H9 (cell line): ENCODE measurements around the gene NOC3L. TPM values are rescaled to one million over a fixed set of nuclear protein-coding genes. Genes with fewer than 3 reads are reported as not detected.

Experiments used
- DNase-seq: peaks from one replicate; pipeline ENCODE4 v3.0.0-alpha.2; 2017
- H2AFZ ChIP-seq: one replicate; pipeline ENCODE4 v1.6.1; 2013; ENCODE audit warnings: mild to moderate bottlenecking, low read length, control low read depth, moderate library complexity
- H2AK5ac ChIP-seq: 2 replicates; pipeline ENCODE4 v1.6.1; 2013; ENCODE audit warnings: low read length, control low read depth, mixed read lengths; ENCODE audit not compliant: insufficient read length
- H2BK120ac ChIP-seq: one replicate; pipeline ENCODE4 v1.6.1; 2013; ENCODE audit warnings: low read depth, mild to moderate bottlenecking, low read length, control low read depth, inconsistent platforms; ENCODE audit not compliant: poor library complexity, severe bottlenecking
- H2BK12ac ChIP-seq: 2 replicates; pipeline ENCODE4 v1.6.1; 2013; ENCODE audit warnings: low read length, control low read depth, mixed read lengths, low read depth; ENCODE audit not compliant: insufficient read length
- H2BK15ac ChIP-seq: 2 replicates; pipeline ENCODE4 v1.6.1; 2013; ENCODE audit warnings: low read depth, low read length, control low read depth
- H2BK20ac ChIP-seq: one replicate; pipeline ENCODE4 v1.6.1; 2013; ENCODE audit warnings: low read depth, mild to moderate bottlenecking, low read length, control low read depth, inconsistent platforms; ENCODE audit not compliant: poor library complexity, severe bottlenecking
- H2BK5ac ChIP-seq: 2 replicates; pipeline ENCODE4 v1.6.1; 2013; ENCODE audit warnings: low read length, control low read depth, mixed read lengths; ENCODE audit not compliant: insufficient read length
- H3K14ac ChIP-seq: 2 replicates; pipeline ENCODE4 v1.6.1; 2013; ENCODE audit warnings: low read length, control low read depth; ENCODE audit not compliant: insufficient read depth
- H3K18ac ChIP-seq: 2 replicates; pipeline ENCODE4 v1.6.1; 2013; ENCODE audit warnings: low read depth, mild to moderate bottlenecking, mixed read lengths, low read length, control low read depth; ENCODE audit not compliant: insufficient read length
- H3K23ac ChIP-seq: 2 replicates; pipeline ENCODE4 v1.6.1; 2013; ENCODE audit warnings: low read length, control low read depth, mixed read lengths, low read depth; ENCODE audit not compliant: insufficient read length
- H3K23me2 ChIP-seq: 2 replicates; pipeline ENCODE4 v1.6.1; 2013; ENCODE audit warnings: low read depth, mild to moderate bottlenecking, mixed read lengths, low read length, control low read depth; ENCODE audit not compliant: insufficient read length, poor library complexity, severe bottlenecking
- H3K27ac ChIP-seq: 2 replicates; pipeline ENCODE4 v1.5.1; 2013; ENCODE audit warnings: low read length, control low read depth, mixed read lengths, low read depth; ENCODE audit not compliant: insufficient read length
- H3K27me3 ChIP-seq: 2 replicates; pipeline ENCODE4 v1.6.1; 2013; ENCODE audit warnings: low read length, control low read depth, inconsistent platforms; ENCODE audit not compliant: insufficient read depth
- H3K4ac ChIP-seq: 2 replicates; pipeline ENCODE4 v1.6.1; 2013; ENCODE audit warnings: low read depth, mild to moderate bottlenecking, control low read depth, inconsistent platforms, low read length, moderate library complexity
- H3K4me1 ChIP-seq: 2 replicates; pipeline ENCODE4 v1.6.1; 2013; ENCODE audit warnings: low read length, control low read depth, inconsistent platforms; ENCODE audit not compliant: insufficient read depth
- H3K4me2 ChIP-seq: 2 replicates; pipeline ENCODE4 v1.6.1; 2013; ENCODE audit warnings: low read length, control low read depth, mixed read lengths; ENCODE audit not compliant: insufficient read length, insufficient read depth
- H3K56ac ChIP-seq: 2 replicates; pipeline ENCODE4 v1.6.1; 2013; ENCODE audit warnings: low read depth, mild to moderate bottlenecking, mixed read lengths, low read length, control low read depth; ENCODE audit not compliant: insufficient read length
- H3K79me1 ChIP-seq: 2 replicates; pipeline ENCODE4 v1.6.1; 2013; ENCODE audit warnings: low read depth, mild to moderate bottlenecking, moderate library complexity, low read length, control low read depth, inconsistent platforms; ENCODE audit not compliant: insufficient read depth, poor library complexity, severe bottlenecking
- H3K79me2 ChIP-seq: 2 replicates; pipeline ENCODE4 v1.6.1; 2013; ENCODE audit warnings: low read length, control low read depth, inconsistent platforms; ENCODE audit not compliant: insufficient read depth
- H3K9ac ChIP-seq: 2 replicates; pipeline ENCODE4 v1.6.1; 2013; ENCODE audit warnings: low read length, control low read depth, mixed read lengths; ENCODE audit not compliant: insufficient read length; ENCODE audit errors: extremely low read depth
- H3K9me3 ChIP-seq: one replicate; pipeline ENCODE4 v1.6.1; 2013; ENCODE audit warnings: low read depth, low read length, inconsistent platforms; ENCODE audit not compliant: control insufficient read depth
- H3T11ph ChIP-seq: one replicate; pipeline ENCODE4 v1.6.1; 2013; ENCODE audit warnings: mild to moderate bottlenecking, low read length, control low read depth, inconsistent platforms
- H4K20me1 ChIP-seq: one replicate; pipeline ENCODE4 v1.6.1; 2013; ENCODE audit not compliant: control insufficient read depth, insufficient read length, insufficient read depth
- H4K5ac ChIP-seq: 2 replicates; pipeline ENCODE4 v1.6.1; 2013; ENCODE audit warnings: low read depth, mild to moderate bottlenecking, mixed read lengths, low read length, control low read depth; ENCODE audit not compliant: insufficient read length
- H4K8ac ChIP-seq: replicated peaks from 2 replicates; pipeline ENCODE4 v1.6.1; 2013; ENCODE audit warnings: low read length, control low read depth, mixed read lengths, low read depth; ENCODE audit not compliant: insufficient read length
- H4K91ac ChIP-seq: 2 replicates; pipeline ENCODE4 v1.6.1; 2013; ENCODE audit warnings: low read depth, mild to moderate bottlenecking, moderate library complexity, mixed read lengths, low read length, control low read depth; ENCODE audit not compliant: insufficient read length
- H3K27ac Mint-ChIP-seq, 3 experiments: 2 replicates in 2 of 3; 3 replicates in 1 of 3; pipeline ENCODE4 v1.8.0; 2020 to 2021; ENCODE audit warnings: mixed read lengths in 3 of 3, mild to moderate bottlenecking in 1 of 3, moderate library complexity in 1 of 3
- H3K27me3 Mint-ChIP-seq: 2 replicates; pipeline ENCODE4 v1.8.0; 2021; ENCODE audit warnings: low read depth, mild to moderate bottlenecking, moderate library complexity, mixed read lengths
- H3K36me3 Mint-ChIP-seq, 3 experiments: 2 replicates in 2 of 3; 3 replicates in 1 of 3; pipeline ENCODE4 v1.8.0; 2020 to 2021; ENCODE audit warnings: low read depth in 3 of 3, mixed read lengths in 3 of 3; ENCODE audit not compliant: insufficient read depth in 1 of 3
- H3K4me1 Mint-ChIP-seq, 2 experiments: 2 replicates each; pipeline ENCODE4 v1.8.0; 2020; ENCODE audit warnings: mixed read lengths in 2 of 2
- H3K4me3 Mint-ChIP-seq, 2 experiments: 2 replicates in 1 of 2; 3 replicates in 1 of 2; pipeline ENCODE4 v1.8.0; 2020 to 2021; ENCODE audit warnings: mild to moderate bottlenecking in 2 of 2, mixed read lengths in 2 of 2, moderate library complexity in 1 of 2
- H3K9me3 Mint-ChIP-seq, 2 experiments: 2 replicates in 1 of 2; 3 replicates in 1 of 2; pipeline ENCODE4 v1.8.0; 2020; ENCODE audit warnings: mild to moderate bottlenecking in 2 of 2, mixed read lengths in 2 of 2, moderate library complexity in 1 of 2
- CTCF ChIP-seq: fragments of 200-600 bp; sonication (generic); conservative IDR thresholded peaks from 3 replicates; pipeline ENCODE4 v1.8.0; 2021; ENCODE audit warnings: antibody characterized with exemption, mild to moderate bottlenecking
- WGBS: extraction: QIAGEN DNeasy Blood & Tissue Kit; methylation state at CpG from one replicate; pipeline ENCODE4 v1.1.7; 2013; ENCODE audit warnings: missing lambda C conversion rate, low lambda C conversion rate, mixed read lengths; ENCODE audit not compliant: insufficient read length; ENCODE audit errors: extremely low coverage; 5-methylcytosine and 5-hydroxymethylcytosine counted together
- total RNA-seq: library from RNA; stranded (reverse); gene quantifications from 2 replicates; pipeline ENCODE4 v1.2.1, GENCODE V29; 2021

The NOC3L gene
- total RNA-seq, 1 experiment from 2014 or later: 35.8 TPM

GRCh38 chr10:94315024-94315451 lies 47.7 kb downstream of the NOC3L start:
- Mint-ChIP-seq H3K27ac (no peak overlapping the region), H3K9me3 (no peaks in the 10 kb centered on the region), H3K4me1 (no peaks in the 10 kb centered on the region), H3K27me3 (no peaks in the 10 kb centered on the region; the same call in 1 of the 2 replicates), H3K36me3 (no peaks in the 10 kb centered on the region), H3K4me3 (no peak overlapping the region)
- Histone ChIP-seq H2BK5ac (no peak overlapping the region), H3K9ac (no peak overlapping the region), H2BK12ac (no peak overlapping the region), H3T11ph (no peak overlapping the region), H3K9me3 (no peaks in the 10 kb centered on the region), H3K27me3 (no peaks in the 10 kb centered on the region), H4K91ac (no peak overlapping the region), H2BK15ac (no peak overlapping the region), H3K4ac (no peak overlapping the region), H2AK5ac (no peak overlapping the region), H3K56ac (no peak overlapping the region), H3K4me2 (no peak overlapping the region), H3K27ac (no peak overlapping the region), H2AFZ (no peak overlapping the region), H3K18ac (no peak overlapping the region), H3K4me1 (no peaks in the 10 kb centered on the region), H3K79me2 (no peaks in the 10 kb centered on the region), H2BK120ac (no peak overlapping the region), H4K5ac (no peak overlapping the region), H3K23ac (no peak overlapping the region), H2BK20ac (no peak overlapping the region), H4K8ac (no peak overlapping the region), H3K23me2 (no peaks in the 10 kb centered on the region), H3K79me1 (no peaks in the 10 kb centered on the region), H3K14ac (no peak overlapping the region), H4K20me1 (no peaks in the 10 kb centered on the region)
- DNase-seq: no peak
- WGBS: no CpG with 5 or more reads among the region's 3 CpGs
- peak; percentile 27; the same call in 2 of the 3 replicates for TF ChIP-seq CTCF
